Measurements from ENCODE around the gene SMIM13.

The SMIM13 gene

DNA sequence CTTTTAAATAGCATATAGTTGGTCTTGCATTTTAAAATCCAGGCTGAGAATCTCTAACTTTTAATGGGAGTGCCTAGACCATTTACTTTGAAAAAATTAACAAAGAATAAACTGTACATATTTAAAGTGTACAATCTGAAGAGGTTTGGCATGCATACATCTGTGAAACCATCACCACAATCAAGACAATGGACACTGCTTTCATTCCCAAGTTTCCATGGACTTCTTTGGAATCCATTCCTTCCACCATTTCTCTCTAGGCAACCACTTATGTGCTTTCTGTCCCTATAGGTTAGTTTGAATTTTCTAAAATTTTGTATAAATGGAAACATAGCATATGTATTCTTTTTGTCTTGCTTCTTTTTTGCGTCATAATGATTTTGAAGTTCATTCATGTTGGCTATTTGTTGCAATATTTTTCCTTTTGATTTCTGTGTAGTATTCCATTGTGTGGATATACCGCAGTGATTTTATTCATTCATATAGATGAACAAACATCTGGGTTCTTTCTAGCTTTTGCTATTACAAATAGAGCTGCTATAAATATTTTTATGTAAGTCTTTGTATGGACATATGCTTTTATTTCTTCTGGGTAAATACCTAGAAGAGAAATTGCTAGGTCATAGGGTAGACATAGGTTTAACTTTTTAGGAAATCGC is 88.0 kb downstream of the SMIM13 start:
- no peak overlapping the region for H3K4me3 ChIP-seq (ENCODE audit: low read length)
- H3K9me3 ChIP-seq (ENCODE audit: insufficient read depth, low read depth, low read length): peaks cover 11% of the 10 kb centered on the region; the same call in 1 of the 2 replicates
- H3K36me3 ChIP-seq (ENCODE audit: insufficient read depth, low read depth, low read length): peaks cover 14% of the 10 kb centered on the region; the same call in 1 of the 2 replicates
- no peak overlapping the region for H3K9ac ChIP-seq (ENCODE audit: low read depth, low read length)
- H3K27me3 ChIP-seq (ENCODE audit: insufficient read depth, low read length): no peaks in the 10 kb centered on the region
- H3K27ac ChIP-seq (ENCODE audit: low read length): no peak overlapping the region
- H3K4me1 ChIP-seq (ENCODE audit: insufficient read depth, low read length): peaks cover 12% of the 10 kb centered on the region; the same call in 1 of the 2 replicates

DNA sequence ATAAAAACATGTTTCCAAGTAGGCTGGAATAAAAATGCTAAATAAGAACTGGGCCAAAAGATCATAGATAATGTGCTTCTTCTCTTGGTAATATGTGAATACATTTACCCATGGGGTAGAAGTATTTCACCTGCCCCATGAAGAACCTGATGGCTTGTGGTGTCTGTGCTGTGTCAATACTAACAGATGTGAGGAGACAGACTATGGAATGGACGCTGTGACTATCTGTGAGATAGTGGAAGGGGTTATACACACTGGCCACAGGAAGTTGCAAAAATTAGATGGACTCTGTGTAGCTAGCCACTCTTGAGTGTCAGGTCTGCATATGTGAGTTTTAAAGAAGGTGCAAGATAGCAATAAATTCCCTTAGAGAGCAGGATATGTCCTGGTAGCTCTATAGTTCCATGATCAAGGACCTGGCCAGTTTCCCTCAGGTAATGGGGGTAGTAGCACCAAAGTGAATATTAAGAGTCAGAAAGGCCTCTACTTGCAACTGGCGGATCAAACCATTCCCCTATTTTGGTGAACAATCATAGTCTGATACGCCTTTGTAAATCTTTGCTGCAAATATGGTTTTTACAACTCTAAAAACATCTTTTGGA is 90.2 kb downstream of the SMIM13 start:
- Histone ChIP-seq H3K9ac (ENCODE audit: low read depth, low read length) (no peak overlapping the region), H3K27ac (ENCODE audit: low read length) (no peak overlapping the region), H3K4me3 (ENCODE audit: low read length) (no peak overlapping the region), H3K4me1 (ENCODE audit: insufficient read depth, low read length) (peaks cover 10% of the 10 kb centered on the region; the same call in 1 of the 2 replicates), H3K9me3 (ENCODE audit: insufficient read depth, low read depth, low read length) (peaks cover 11% of the 10 kb centered on the region; the same call in 1 of the 2 replicates), H3K27me3 (ENCODE audit: insufficient read depth, low read length) (no peaks in the 10 kb centered on the region), H3K36me3 (ENCODE audit: insufficient read depth, low read depth, low read length) (peaks cover 23% of the 10 kb centered on the region; the same call in 1 of the 2 replicates)

DNA sequence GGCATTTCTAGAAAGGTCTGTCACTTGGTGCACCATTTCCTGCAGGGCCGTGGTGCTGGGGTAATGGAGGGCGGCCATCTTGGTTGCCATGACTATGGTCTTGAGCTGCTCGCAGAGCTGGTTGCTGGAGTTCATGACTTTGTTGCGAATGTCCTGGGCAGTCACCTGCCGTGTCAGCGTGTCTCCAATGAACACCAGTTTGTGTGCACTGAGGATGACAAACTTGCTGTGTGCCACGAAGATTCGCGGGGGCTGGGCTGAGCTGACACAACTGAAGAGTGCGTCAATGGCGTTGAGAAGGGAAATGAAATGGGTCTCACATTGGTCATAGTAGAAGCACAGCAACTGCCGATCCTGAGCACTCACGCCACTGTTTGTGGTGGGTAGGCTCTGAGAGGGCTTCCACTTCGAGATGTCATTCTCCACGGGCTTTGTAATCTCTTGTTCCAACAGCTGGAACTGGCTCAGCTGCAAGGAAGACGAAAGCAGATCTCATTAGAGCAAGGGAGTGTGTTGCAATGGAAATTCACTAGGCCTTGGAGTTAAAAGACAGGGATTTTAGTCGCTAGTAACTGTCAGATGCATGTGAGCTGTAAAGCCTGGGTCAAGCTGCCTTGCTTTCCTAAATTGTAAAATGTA is 91.7 kb downstream of the SMIM13 start:
- Histone ChIP-seq H3K4me1 (ENCODE audit: insufficient read depth, low read length) (no peaks in the 10 kb centered on the region), H3K9me3 (ENCODE audit: insufficient read depth, low read depth, low read length) (peaks cover 11% of the 10 kb centered on the region; the same call in 1 of the 2 replicates), H3K36me3 (ENCODE audit: insufficient read depth, low read depth, low read length) (peaks cover 35% of the 10 kb centered on the region; the same call in 1 of the 2 replicates), H3K4me3 (ENCODE audit: low read length) (no peak overlapping the region), H3K9ac (ENCODE audit: low read depth, low read length) (no peak overlapping the region), H3K27me3 (ENCODE audit: insufficient read depth, low read length) (no peaks in the 10 kb centered on the region), H3K27ac (ENCODE audit: low read length) (no peak overlapping the region)

- Histone ChIP-seq H3K27me3 (ENCODE audit: insufficient read depth, low read length) (no peaks in the 10 kb centered on the region), H3K4me3 (ENCODE audit: low read length) (no peak overlapping the region), H3K27ac (ENCODE audit: low read length) (no peak overlapping the region), H3K36me3 (ENCODE audit: insufficient read depth, low read depth, low read length) (peaks cover 44% of the 10 kb centered on the region), H3K9ac (ENCODE audit: low read depth, low read length) (no peak overlapping the region), H3K9me3 (ENCODE audit: insufficient read depth, low read depth, low read length) (peaks cover under 1% of the 10 kb centered on the region; the same call in 1 of the 2 replicates), H3K4me1 (ENCODE audit: insufficient read depth, low read length) (peaks cover 4% of the 10 kb centered on the region; the same call in 1 of the 2 replicates)
Measured at GRCh38 chr6:11187301-11187700, 93.7 kb downstream of the SMIM13 start.

All from iPS-20b (cell line).